IMR-90 (cell line): ENCODE results near the gene CMTR1. TPM values are rescaled to one million over a fixed set of nuclear protein-coding genes. Genes with fewer than 3 reads are reported as not detected.

Experiments used
- ATAC-seq: fragments of 200-7000 bp; cut with Tn5 transposase; 2 replicates; pipeline ENCODE4 v1.9.1; 2020; ENCODE audit warnings: low read depth, mild to moderate bottlenecking, moderate library complexity
- BruUV-seq: library from RNA; stranded (reverse); fragments of 400-500 nt; replicated peaks from 2 replicates; lab custom pipeline; 2021; lab: Mats Ljungman, UMichigan
- CTCF ChIA-PET: fragments of 300-600 bp; formaldehyde crosslinking; extraction: SDS; loops from one replicate; lab custom pipeline; 2021; ENCODE audit warnings: antibody characterized with exemption; lab: Yijun Ruan, JAX
- POLR2A ChIA-PET: fragments of 300-600 bp; sonication (Branson Sonifier 250); formaldehyde crosslinking; loops from one replicate; lab custom pipeline; 2022; ENCODE audit warnings: antibody characterized with exemption; ENCODE audit not compliant: unreplicated experiment; lab: Charles Lee
- DNase-seq: peaks from one replicate; pipeline ENCODE4 v3.0.0; 2013
- H2AFZ ChIP-seq: replicated peaks from 2 replicates; pipeline ENCODE3; 2013; ENCODE audit warnings: low read length, mild to moderate bottlenecking; ENCODE audit not compliant: poor library complexity
- H2AK5ac ChIP-seq: 2 replicates; pipeline ENCODE4 v1.6.1; 2013; ENCODE audit warnings: low read depth, low read length, inconsistent platforms
- H2AK9ac ChIP-seq: replicated peaks from 2 replicates; pipeline ENCODE3; 2013; ENCODE audit warnings: mild to moderate bottlenecking, low read depth, low read length, moderate library complexity; ENCODE audit not compliant: poor library complexity
- H2BK120ac ChIP-seq: 2 replicates; pipeline ENCODE4 v1.6.1; 2013; ENCODE audit warnings: low read depth, low read length, inconsistent platforms
- H2BK15ac ChIP-seq: 3 replicates; pipeline ENCODE4 v1.6.1; 2013; ENCODE audit warnings: low read depth, low read length, inconsistent platforms
- H2BK20ac ChIP-seq: 2 replicates; pipeline ENCODE4 v1.6.1; 2013; ENCODE audit warnings: low read depth, mild to moderate bottlenecking, inconsistent platforms, low read length, moderate library complexity
- H2BK5ac ChIP-seq: 2 replicates; pipeline ENCODE4 v1.6.1; 2013; ENCODE audit warnings: mild to moderate bottlenecking, low read depth, low read length, inconsistent platforms; ENCODE audit not compliant: poor library complexity, severe bottlenecking
- H3K14ac ChIP-seq: replicated peaks from 2 replicates; pipeline ENCODE4 v1.6.1; 2013; ENCODE audit warnings: low read depth, low read length, inconsistent platforms
- H3K18ac ChIP-seq: 2 replicates; pipeline ENCODE4 v1.6.1; 2013; ENCODE audit warnings: low read depth, low read length, control low read depth
- H3K23ac ChIP-seq: 2 replicates; pipeline ENCODE4 v1.6.1; 2013; ENCODE audit warnings: low read depth, low read length, inconsistent platforms
- H3K27ac ChIP-seq: 2 replicates; pipeline ENCODE4 v1.5.1; 2013; ENCODE audit warnings: mild to moderate bottlenecking, control low read depth, low read length; ENCODE audit not compliant: insufficient read depth
- H3K27me3 ChIP-seq: 2 replicates; pipeline ENCODE4 v1.6.1; 2013; ENCODE audit warnings: low read length; ENCODE audit not compliant: control insufficient read depth, insufficient read depth
- H3K36me3 ChIP-seq: 2 replicates; pipeline ENCODE4 v1.6.1; 2013; ENCODE audit warnings: low read length, mixed read lengths; ENCODE audit not compliant: control insufficient read depth, insufficient read depth
- H3K4ac ChIP-seq: 2 replicates; pipeline ENCODE4 v1.6.1; 2013; ENCODE audit warnings: low read depth, low read length, inconsistent platforms
- H3K4me1 ChIP-seq: 2 replicates; pipeline ENCODE4 v1.6.1; 2013; ENCODE audit warnings: low read length, mixed read lengths; ENCODE audit not compliant: control insufficient read depth, insufficient read depth
- H3K4me2 ChIP-seq: 2 replicates; pipeline ENCODE4 v1.6.1; 2013; ENCODE audit warnings: low read depth, mild to moderate bottlenecking, control low read depth, low read length, moderate library complexity
- H3K4me3 ChIP-seq: 2 replicates; pipeline ENCODE4 v1.5.1; 2013; ENCODE audit warnings: low read depth, mild to moderate bottlenecking, control low read depth, low read length, moderate library complexity; ENCODE audit not compliant: insufficient read depth
- H3K56ac ChIP-seq: 2 replicates; pipeline ENCODE4 v1.6.1; 2013; ENCODE audit warnings: low read length, inconsistent platforms; ENCODE audit not compliant: insufficient read depth; ENCODE audit errors: extremely low read depth
- H3K79me1 ChIP-seq, 2 experiments: 2 replicates each; pipeline ENCODE4 v1.6.1; 2013; ENCODE audit warnings: low read length in 2 of 2, inconsistent platforms in 1 of 2, low read depth in 1 of 2
- H3K9ac ChIP-seq: 2 replicates; pipeline ENCODE4 v1.6.1; 2013; ENCODE audit warnings: low read depth, low read length, control low read depth
- H3K9me1 ChIP-seq: 2 replicates; pipeline ENCODE4 v1.6.1; 2013; ENCODE audit warnings: low read length, inconsistent platforms; ENCODE audit not compliant: insufficient read depth
- H3K9me3 ChIP-seq: 2 replicates; pipeline ENCODE4 v1.6.1; 2013; ENCODE audit warnings: low read length; ENCODE audit not compliant: control insufficient read depth, insufficient read depth
- H4K20me1 ChIP-seq: 2 replicates; pipeline ENCODE4 v1.6.1; 2013; ENCODE audit warnings: low read length, inconsistent platforms; ENCODE audit not compliant: insufficient read depth
- H4K5ac ChIP-seq: 2 replicates; pipeline ENCODE4 v1.6.1; 2013; ENCODE audit warnings: mild to moderate bottlenecking, low read depth, low read length, control low read depth
- H4K8ac ChIP-seq, 2 experiments: 2 replicates each; pipeline ENCODE4 v1.6.1; 2013; ENCODE audit warnings: low read depth in 2 of 2, low read length in 2 of 2, control low read depth in 1 of 2, inconsistent platforms in 1 of 2
- H4K91ac ChIP-seq: 2 replicates; pipeline ENCODE4 v1.6.1; 2013; ENCODE audit warnings: low read depth, low read length, inconsistent platforms; ENCODE audit not compliant: insufficient read depth
- BHLHE40 ChIP-seq: fragments of 150-350 bp; IDR thresholded peaks from 2 replicates; pipeline ENCODE4 v1.6.1; 2016; ENCODE audit warnings: mild to moderate bottlenecking, low read depth, low read length
- CEBPB ChIP-seq: IDR thresholded peaks from 2 replicates; pipeline ENCODE4 v1.6.1; 2012; ENCODE audit warnings: low read depth, low read length, improper control_type of control experiment
- CHD1 ChIP-seq: IDR thresholded peaks from 2 replicates; pipeline ENCODE4 v1.6.1; 2012; ENCODE audit warnings: low read depth, low read length, improper control_type of control experiment
- ELK1 ChIP-seq: fragments of 150-350 bp; IDR thresholded peaks from 2 replicates; pipeline ENCODE4 v1.6.1; 2016; ENCODE audit warnings: low read depth, mild to moderate bottlenecking, low read length, moderate library complexity, borderline replicate concordance
- FOS ChIP-seq: fragments of 150-350 bp; IDR thresholded peaks from 2 replicates; pipeline ENCODE4 v1.6.1; 2016; ENCODE audit warnings: low read depth, low read length
- MAFK ChIP-seq: IDR thresholded peaks from 2 replicates; pipeline ENCODE4 v1.6.1; 2012; ENCODE audit warnings: low read depth, low read length, improper control_type of control experiment
- MAZ ChIP-seq: IDR thresholded peaks from 2 replicates; pipeline ENCODE4 v1.6.1; 2012; ENCODE audit warnings: low read depth, mild to moderate bottlenecking, low read length, improper control_type of control experiment, moderate library complexity, borderline replicate concordance
- MXI1 ChIP-seq: IDR thresholded peaks from 2 replicates; pipeline ENCODE4 v1.6.1; 2012; ENCODE audit warnings: low read depth, mild to moderate bottlenecking, low read length, moderate library complexity, borderline replicate concordance
- NFE2L2 ChIP-seq: fragments of 150-350 bp; IDR thresholded peaks from 2 replicates; pipeline ENCODE4 v1.6.1; 2016; ENCODE audit warnings: low read depth, mild to moderate bottlenecking, low read length
- POLR2A ChIP-seq: IDR thresholded peaks from 2 replicates; pipeline ENCODE4 v1.6.1; 2012; ENCODE audit warnings: mild to moderate bottlenecking, low read depth, low read length
- RAD21 ChIP-seq: IDR thresholded peaks from 2 replicates; pipeline ENCODE4 v1.6.1; 2012; ENCODE audit warnings: low read length, improper control_type of control experiment
- RCOR1 ChIP-seq: IDR thresholded peaks from 2 replicates; pipeline ENCODE4 v1.6.1; 2012; ENCODE audit warnings: mild to moderate bottlenecking, low read length, improper control_type of control experiment; ENCODE audit not compliant: insufficient replicate concordance
- RFX5 ChIP-seq: IDR thresholded peaks from 2 replicates; pipeline ENCODE4 v1.8.0; 2012; ENCODE audit warnings: low read depth, mild to moderate bottlenecking, low read length, moderate library complexity
- SMC3 ChIP-seq: fragments of 150-350 bp; IDR thresholded peaks from 2 replicates; pipeline ENCODE4 v1.6.1; 2016; ENCODE audit warnings: low read depth, mild to moderate bottlenecking, antibody characterized with exemption, low read length, moderate library complexity
- WGBS, 2 experiments: methylation state at CpG; one replicate each; pipeline versions ENCODE4 v1.1.5 to v1.1.7; 2013; ENCODE audit warnings: missing lambda C conversion rate in 2 of 2; ENCODE audit not compliant: insufficient read length in 1 of 2; ENCODE audit errors: extremely low coverage in 2 of 2; 5-methylcytosine and 5-hydroxymethylcytosine counted together
- dilution Hi-C: fragments of 300-500 bp; cut with HindIII; formaldehyde crosslinking; loops from one replicate; pipeline ENCODE4 v1.14.3; 2018; ENCODE audit warnings: low sequenced_read_pairs; ENCODE audit not compliant: unreplicated experiment
- in situ Hi-C: fragments of 300-500 bp; cut with MboI; formaldehyde crosslinking; loops from 3 replicates; pipeline ENCODE4 v1.14.3; 2019; ENCODE audit warnings: low sequenced_read_pairs, inconsistent platforms, mixed read lengths
- intact Hi-C: fragments of 100-400 bp; cut with micrococcal nuclease; formaldehyde crosslinking; loops from 2 replicates; pipeline ENCODE4 v1.10.0; 2022
- polyA plus RNA-seq, 3 experiments: library from polyadenylated mRNA; depleted of rRNA; stranded (reverse); fragments of >200 nt; gene quantifications; 2 replicates each; pipeline ENCODE4 v1.2.3, GENCODE V29; 2012; ENCODE audit warnings: low replicate concordance in 1 of 3
- total RNA-seq: library from RNA; depleted of rRNA; stranded (reverse); fragments of >200 nt; gene quantifications from 2 replicates; pipeline ENCODE4 v1.2.3, GENCODE V29; 2012
- TF ChIP-seq, protein P1 (sequence below): fragments of 150-350 bp; IDR thresholded peaks from 2 replicates; pipeline ENCODE4 v1.6.1; 2017; ENCODE audit warnings: mild to moderate bottlenecking, antibody characterized with exemption, low read length, low read depth
- TF ChIP-seq, protein P2 (sequence below): conservative IDR thresholded peaks from 2 replicates; pipeline ENCODE4 v1.5.1; 2012; ENCODE audit warnings: mild to moderate bottlenecking, low read depth, low read length, improper control_type of control experiment

Gene CMTR1
- total and polyA plus RNA-seq, 2 of the 4 experiments (the other 2 are of a cell fraction): 22.6 to 30.1 TPM

DNA sequence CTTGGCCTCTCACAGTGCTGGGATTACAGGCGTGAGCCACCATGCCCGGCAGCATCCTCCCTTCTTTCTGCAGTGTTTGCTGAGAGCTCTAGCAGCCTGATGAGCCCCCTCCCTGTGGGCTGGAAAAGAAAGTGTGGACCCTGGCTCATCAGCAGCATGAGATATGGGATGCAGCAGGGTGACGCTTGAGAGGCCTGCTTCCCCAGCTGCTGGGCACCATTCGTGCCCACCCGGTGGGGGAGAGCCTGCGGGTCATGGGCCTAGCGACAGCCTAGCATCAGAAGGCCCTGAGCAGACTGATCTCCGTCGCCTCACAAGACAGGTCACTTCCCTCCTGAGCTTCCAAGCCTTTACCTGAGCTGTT lies 82.7 kb downstream of the CMTR1 start:
- Histone ChIP-seq H3K9ac (no peak overlapping the region), H4K91ac (no peak overlapping the region), H4K20me1 (no peaks in the 10 kb centered on the region), H3K4me2 (no peak overlapping the region), H3K27me3 (peaks cover 59% of the 10 kb centered on the region), H2AK5ac (no peak overlapping the region), H2AFZ (no peak overlapping the region), H2BK20ac (no peak overlapping the region), H3K4ac (no peak overlapping the region), H3K79me1 (no peaks in the 10 kb centered on the region), H2AK9ac (no peak overlapping the region), H3K56ac (no peak overlapping the region), H3K27ac (no peak overlapping the region), H3K23ac (no peak overlapping the region), H3K4me1 (peaks cover 3% of the 10 kb centered on the region; the same call in 1 of the 2 replicates), H2BK120ac (no peak overlapping the region), H3K18ac (no peak overlapping the region), H3K14ac (no peak overlapping the region), H4K8ac (no peak overlapping the region), H3K36me3 (no peaks in the 10 kb centered on the region), H3K9me3 (peaks cover 2% of the 10 kb centered on the region; the same call in 1 of the 2 replicates), H4K5ac (no peak overlapping the region), H2BK15ac (no peak overlapping the region), H3K4me3 (no peak overlapping the region), H3K9me1 (no peaks in the 10 kb centered on the region), H2BK5ac (no peak overlapping the region)
- intact Hi-C loops (no loop called here), dilution Hi-C loops (no loop called here), in situ Hi-C loops (no loop called here)
- CTCF ChIA-PET: no interaction called here
- no peak for DNase-seq
- no TSS peak for BruUV-seq
- no peak for ATAC-seq
- TF ChIP-seq RCOR1 (no peak), FOS (no peak), RAD21 (no peak), CEBPB (no peak), POLR2A (no peak), CHD1 (no peak), RFX5 (no peak), MAZ (no peak), SMC3 (no peak), MXI1 (no peak), NFE2L2 (no peak), ELK1 (no peak), MAFK (no peak), BHLHE40 (no peak)
- TF ChIP-seq, protein P1, sequence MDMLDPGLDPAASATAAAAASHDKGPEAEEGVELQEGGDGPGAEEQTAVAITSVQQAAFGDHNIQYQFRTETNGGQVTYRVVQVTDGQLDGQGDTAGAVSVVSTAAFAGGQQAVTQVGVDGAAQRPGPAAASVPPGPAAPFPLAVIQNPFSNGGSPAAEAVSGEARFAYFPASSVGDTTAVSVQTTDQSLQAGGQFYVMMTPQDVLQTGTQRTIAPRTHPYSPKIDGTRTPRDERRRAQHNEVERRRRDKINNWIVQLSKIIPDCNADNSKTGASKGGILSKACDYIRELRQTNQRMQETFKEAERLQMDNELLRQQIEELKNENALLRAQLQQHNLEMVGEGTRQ: no peak
- TF ChIP-seq, protein P2, sequence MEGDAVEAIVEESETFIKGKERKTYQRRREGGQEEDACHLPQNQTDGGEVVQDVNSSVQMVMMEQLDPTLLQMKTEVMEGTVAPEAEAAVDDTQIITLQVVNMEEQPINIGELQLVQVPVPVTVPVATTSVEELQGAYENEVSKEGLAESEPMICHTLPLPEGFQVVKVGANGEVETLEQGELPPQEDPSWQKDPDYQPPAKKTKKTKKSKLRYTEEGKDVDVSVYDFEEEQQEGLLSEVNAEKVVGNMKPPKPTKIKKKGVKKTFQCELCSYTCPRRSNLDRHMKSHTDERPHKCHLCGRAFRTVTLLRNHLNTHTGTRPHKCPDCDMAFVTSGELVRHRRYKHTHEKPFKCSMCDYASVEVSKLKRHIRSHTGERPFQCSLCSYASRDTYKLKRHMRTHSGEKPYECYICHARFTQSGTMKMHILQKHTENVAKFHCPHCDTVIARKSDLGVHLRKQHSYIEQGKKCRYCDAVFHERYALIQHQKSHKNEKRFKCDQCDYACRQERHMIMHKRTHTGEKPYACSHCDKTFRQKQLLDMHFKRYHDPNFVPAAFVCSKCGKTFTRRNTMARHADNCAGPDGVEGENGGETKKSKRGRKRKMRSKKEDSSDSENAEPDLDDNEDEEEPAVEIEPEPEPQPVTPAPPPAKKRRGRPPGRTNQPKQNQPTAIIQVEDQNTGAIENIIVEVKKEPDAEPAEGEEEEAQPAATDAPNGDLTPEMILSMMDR: no peak
- 72% methylated on average over 8 of the region's 9 CpGs; no CpG with 5 or more reads in 1 of the 2 experiments for whole genome bisulfite sequencing, 2 experiments
- POLR2A ChIA-PET: no interaction called here
